PFSK-1 (cell line): Measurements from ENCODE around the gene TBC1D16.

Experiments
- FOXP2 ChIP-seq: optimal IDR thresholded peaks from 2 replicates; pipeline ENCODE3; 2011; ENCODE audit warnings: borderline replicate concordance, control low read depth, inconsistent platforms; ENCODE audit not compliant: insufficient read depth; ENCODE audit errors: extremely low read length, extremely low read depth
- POLR2AphosphoS5 ChIP-seq: IDR thresholded peaks from 2 replicates; pipeline ENCODE4 v1.6.1; 2012; ENCODE audit warnings: low read depth, mild to moderate bottlenecking, control low read depth, low read length, moderate library complexity
- SIN3A ChIP-seq: IDR thresholded peaks from 2 replicates; pipeline ENCODE4 v1.6.1; 2012; ENCODE audit warnings: mild to moderate bottlenecking, low read length, moderate library complexity, borderline replicate concordance; ENCODE audit not compliant: insufficient read depth
- TAF1 ChIP-seq: IDR thresholded peaks from 2 replicates; pipeline ENCODE4 v1.6.1; 2012; ENCODE audit warnings: low read length, control low read depth, borderline replicate concordance; ENCODE audit not compliant: insufficient read depth
- TF ChIP-seq, protein P1 (sequence below), 2 experiments: IDR thresholded peaks; 2 replicates each; pipeline versions ENCODE4 v1.6.1 to v1.8.0; 2011 to 2012; ENCODE audit warnings: low read depth in 2 of 2, low read length in 2 of 2, control low read depth in 1 of 2, inconsistent platforms in 1 of 2, mild to moderate bottlenecking in 1 of 2, moderate library complexity in 1 of 2; ENCODE audit not compliant: insufficient read depth in 1 of 2

Gene TBC1D16

DNA sequence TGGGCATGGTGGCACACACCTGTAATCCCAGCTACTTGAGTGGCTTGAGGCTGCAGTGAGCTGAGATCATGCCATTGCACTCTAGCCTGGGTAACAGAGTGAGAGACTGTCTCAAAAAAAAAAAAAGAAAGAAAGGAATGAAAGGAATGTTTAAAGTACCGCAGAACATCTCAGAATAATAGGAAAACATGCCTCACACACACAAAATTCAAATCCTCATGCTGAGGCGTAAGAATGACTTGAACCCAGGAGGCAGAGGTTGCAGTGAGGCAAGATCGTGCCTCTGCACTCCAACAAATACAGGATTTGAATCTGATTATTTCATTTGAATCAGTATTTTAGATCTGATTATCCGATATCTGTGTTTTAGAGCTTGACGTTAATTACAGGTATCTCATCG is 44.4 kb upstream of the TBC1D16 start:
- no peak for TF ChIP-seq SIN3A
- no peak for TF ChIP-seq FOXP2
- no peak for TF ChIP-seq TAF1

DNA sequence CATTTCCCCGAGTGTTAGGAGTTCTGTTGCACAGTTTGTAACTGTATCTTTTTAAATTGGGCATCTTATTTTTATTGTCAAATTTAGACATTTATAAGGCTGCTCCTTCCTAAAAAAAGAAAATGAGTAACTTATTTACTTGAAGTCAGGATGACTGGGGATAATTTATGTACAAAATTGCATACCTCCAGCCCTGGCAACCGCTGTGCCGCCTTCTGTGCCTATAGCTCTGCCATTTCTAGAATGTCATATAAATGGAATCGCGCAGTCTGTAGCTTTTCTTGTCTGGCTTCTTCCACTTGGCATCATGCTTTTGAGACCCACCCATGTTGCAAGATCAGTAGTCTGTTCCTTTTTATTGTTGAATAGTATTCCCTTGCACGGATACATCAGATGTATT is 36.7 kb upstream of the TBC1D16 start:
- TF ChIP-seq TAF1 = no peak
- no peak for TF ChIP-seq FOXP2
- TF ChIP-seq, protein P1, sequence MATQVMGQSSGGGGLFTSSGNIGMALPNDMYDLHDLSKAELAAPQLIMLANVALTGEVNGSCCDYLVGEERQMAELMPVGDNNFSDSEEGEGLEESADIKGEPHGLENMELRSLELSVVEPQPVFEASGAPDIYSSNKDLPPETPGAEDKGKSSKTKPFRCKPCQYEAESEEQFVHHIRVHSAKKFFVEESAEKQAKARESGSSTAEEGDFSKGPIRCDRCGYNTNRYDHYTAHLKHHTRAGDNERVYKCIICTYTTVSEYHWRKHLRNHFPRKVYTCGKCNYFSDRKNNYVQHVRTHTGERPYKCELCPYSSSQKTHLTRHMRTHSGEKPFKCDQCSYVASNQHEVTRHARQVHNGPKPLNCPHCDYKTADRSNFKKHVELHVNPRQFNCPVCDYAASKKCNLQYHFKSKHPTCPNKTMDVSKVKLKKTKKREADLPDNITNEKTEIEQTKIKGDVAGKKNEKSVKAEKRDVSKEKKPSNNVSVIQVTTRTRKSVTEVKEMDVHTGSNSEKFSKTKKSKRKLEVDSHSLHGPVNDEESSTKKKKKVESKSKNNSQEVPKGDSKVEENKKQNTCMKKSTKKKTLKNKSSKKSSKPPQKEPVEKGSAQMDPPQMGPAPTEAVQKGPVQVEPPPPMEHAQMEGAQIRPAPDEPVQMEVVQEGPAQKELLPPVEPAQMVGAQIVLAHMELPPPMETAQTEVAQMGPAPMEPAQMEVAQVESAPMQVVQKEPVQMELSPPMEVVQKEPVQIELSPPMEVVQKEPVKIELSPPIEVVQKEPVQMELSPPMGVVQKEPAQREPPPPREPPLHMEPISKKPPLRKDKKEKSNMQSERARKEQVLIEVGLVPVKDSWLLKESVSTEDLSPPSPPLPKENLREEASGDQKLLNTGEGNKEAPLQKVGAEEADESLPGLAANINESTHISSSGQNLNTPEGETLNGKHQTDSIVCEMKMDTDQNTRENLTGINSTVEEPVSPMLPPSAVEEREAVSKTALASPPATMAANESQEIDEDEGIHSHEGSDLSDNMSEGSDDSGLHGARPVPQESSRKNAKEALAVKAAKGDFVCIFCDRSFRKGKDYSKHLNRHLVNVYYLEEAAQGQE (IDR thresholded peaks at IDR 0.05; ENCODE audit: insufficient read depth in 1 of 2, low read depth in 2 of 2, low read length in 2 of 2) = no peak
- TF ChIP-seq SIN3A = no peak
- no peak for TF ChIP-seq POLR2AphosphoS5

DNA sequence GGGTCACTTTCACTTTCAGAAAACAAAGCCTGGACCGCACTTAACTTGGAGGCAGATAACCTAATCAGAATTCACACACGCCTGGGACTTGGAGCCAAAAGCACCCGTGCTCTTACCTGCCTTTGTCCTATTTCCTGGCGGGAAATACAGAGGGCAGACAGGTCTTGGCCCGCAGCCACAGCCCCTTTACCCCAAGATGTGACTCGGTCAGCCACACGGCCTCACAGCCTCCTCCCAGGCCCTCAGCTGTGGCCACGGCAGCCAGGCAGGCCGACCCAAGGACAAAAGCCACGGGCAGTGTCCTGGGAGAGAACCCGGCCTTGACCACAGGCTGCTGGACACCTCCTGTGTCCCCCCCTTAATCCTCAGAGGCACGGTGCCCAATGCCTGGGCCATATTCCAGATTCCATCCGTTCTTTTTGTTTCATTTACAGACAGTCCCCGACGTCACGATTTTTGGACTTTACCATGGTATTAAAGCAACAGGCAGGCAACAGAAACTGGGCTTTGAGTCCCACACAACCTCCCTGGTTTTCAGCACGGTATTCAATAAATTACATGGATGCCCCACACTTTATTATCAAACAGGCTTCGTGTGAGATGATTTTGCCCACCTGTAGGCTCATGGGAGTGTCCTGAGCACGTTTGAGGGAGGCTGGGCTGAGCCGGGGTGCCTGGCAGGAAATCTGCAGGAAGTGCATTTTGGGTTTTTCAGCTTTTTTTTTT is 35.6 kb upstream of the TBC1D16 start:
- no peak for TF ChIP-seq FOXP2
- TF ChIP-seq, protein P1 (IDR thresholded peaks at IDR 0.05; ENCODE audit: insufficient read depth in 1 of 2, low read depth in 2 of 2, low read length in 2 of 2) = no peak
- TF ChIP-seq SIN3A = no peak
- TF ChIP-seq POLR2AphosphoS5 = no peak
- TF ChIP-seq TAF1 = no peak

DNA sequence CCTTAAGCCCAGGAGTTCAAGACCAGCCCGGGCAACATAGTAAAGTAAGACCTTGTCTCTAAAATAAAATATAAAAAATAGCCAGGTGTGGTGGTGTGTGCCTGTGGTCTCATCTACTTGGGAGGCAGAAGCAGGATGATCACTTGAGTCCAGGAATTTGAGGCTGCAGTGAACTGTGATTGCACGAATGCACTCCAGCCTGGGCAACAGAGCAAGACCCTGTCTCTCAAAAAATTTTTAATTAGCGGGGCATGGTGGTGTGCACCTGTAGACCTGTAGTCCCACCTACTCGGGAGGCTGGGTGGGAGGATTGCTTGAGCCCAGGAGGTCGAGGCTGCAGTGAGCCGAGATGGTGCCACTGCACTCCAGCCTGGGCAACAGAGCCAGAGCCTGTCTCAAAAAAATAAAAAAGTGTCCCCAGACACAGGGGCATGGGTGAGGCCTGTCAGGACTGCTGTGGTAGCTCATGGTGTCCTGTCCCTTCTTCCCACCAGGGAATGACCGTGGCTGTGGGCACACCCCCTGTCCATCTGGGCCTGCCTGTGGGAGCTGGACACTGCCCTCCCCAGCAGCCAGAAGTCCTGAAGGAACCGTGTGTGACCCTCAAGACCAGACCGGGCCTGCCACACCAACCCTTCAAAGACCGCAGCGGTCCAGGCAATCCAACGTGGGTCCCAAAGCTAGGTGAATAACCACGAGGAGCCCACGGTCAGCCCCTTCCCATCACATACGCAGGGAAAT is 34.9 kb upstream of the TBC1D16 start:
- TF ChIP-seq, protein P1 (IDR thresholded peaks at IDR 0.05; ENCODE audit: insufficient read depth in 1 of 2, low read depth in 2 of 2, low read length in 2 of 2) = no peak
- no peak for TF ChIP-seq FOXP2
- TF ChIP-seq SIN3A = no peak
- TF ChIP-seq POLR2AphosphoS5 = no peak
- no peak for TF ChIP-seq TAF1

DNA sequence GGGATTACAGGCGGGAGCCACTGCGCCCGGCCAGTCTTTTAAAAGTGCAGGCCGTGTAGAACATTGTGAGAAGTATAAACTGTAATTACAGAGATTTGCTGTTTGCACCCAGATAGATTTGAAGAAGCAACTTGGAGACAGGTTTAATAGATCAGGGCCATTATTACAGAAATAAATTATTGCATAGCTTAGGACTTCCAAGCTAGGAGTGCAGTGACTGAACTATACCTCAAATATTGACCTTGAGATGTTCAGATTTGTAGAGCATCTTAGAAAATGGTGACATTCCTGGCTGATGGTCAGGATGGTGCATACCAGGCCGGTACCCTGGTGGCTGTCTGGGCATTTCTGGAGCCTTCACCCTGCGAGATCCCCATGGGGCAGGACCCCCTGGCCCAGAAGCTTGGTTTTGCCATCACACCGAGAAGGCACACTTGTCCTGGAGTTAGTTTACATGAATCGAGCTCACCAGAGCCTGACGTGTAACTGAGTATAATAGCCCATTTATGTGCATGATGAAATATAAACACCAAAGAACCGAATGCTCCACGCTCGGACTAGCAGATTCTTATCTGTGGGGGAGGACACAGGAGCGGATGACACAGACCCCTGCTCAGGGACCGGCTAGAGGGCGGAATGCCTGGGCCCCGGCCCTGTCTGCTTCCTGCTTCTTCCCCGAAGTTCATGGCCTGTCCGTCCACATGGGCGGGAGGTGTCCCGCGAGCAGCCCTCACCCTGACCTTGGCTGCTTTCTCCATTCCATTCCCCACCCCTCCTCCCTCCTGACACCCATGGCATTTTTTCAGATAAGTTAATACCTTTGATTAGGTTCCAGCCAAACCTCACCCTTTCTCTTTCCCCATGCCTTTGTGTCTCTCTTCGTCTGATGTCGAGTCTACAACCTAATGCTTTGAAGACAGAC is 32.9 kb upstream of the TBC1D16 start:
- TF ChIP-seq FOXP2 = peak; percentile 72
- TF ChIP-seq TAF1 = no peak
- peak; percentile 17; the same call in 1 of the 2 replicates for TF ChIP-seq SIN3A
